ENCODE results near the gene ATP5MK.

- TF ChIP-seq CTCF (IDR thresholded peaks at IDR 0.05) (no peak), POLR2A (IDR thresholded peaks at IDR 0.05) (no peak)
Measured at GRCh38 chr10:103439776-103440175, 43.5 kb upstream of the ATP5MK start.

Measured in vagina (tissue), 2 donors.